ENCODE measurements around the gene KRTAP1-4.
"Not testable (repeated sequence)": the region's sequence is repeated elsewhere in the genome, so short reads cannot be mapped to it uniquely, and the experiment has no call there.

The KRTAP1-4 gene

GRCh38 chr17:41046735-41047465 lies 16.9 kb upstream of the KRTAP1-4 start, which contains the start of gene KRTAP2-1:
TSS of gene KRTAP2-1 (minus strand) at chr17:41047316. CDS start at chr17:41047267, 49 bp downstream.
- DNase-seq = not testable (repeated sequence)

- no peak for DNase-seq
These were observed 13.0 kb upstream of the KRTAP1-4 start for GRCh38 chr17:41042953-41043352.

GRCh38 chr17:41040783-41041571 lies 11.0 kb upstream of the KRTAP1-4 start, which contains the start of gene KRTAP1-1:
TSS of gene KRTAP1-1 (minus strand) at chr17:41041450. CDS start at chr17:41041397, 53 bp downstream.
- DNase-seq = peak; percentile 49

- DNase-seq = no peak
These were observed 7.9 kb upstream of the KRTAP1-4 start for GRCh38 chr17:41037853-41038350.

GRCh38 chr17:41034346-41034935 lies 4.4 kb upstream of the KRTAP1-4 start, which contains the start of gene KRTAP1-3:
TSS of gene KRTAP1-3 (minus strand) at chr17:41034874. CDS start at chr17:41034821, 53 bp downstream.
- not testable (repeated sequence) for DNase-seq

GRCh38 chr17:41026715-41027471 lies 3.1 kb downstream of the KRTAP1-4 start, which contains the start of gene KRTAP1-5:
TSS of gene KRTAP1-5 (minus strand) at chr17:41027208. CDS start at chr17:41027155, 53 bp downstream.
- peak; percentile 83 for DNase-seq

GRCh38 chr17:41024697-41025096 lies 5.3 kb downstream of the KRTAP1-4 start:
- peak; percentile 86 for DNase-seq

GRCh38 chr17:41020336-41020735 lies 9.7 kb downstream of the KRTAP1-4 start:
- DNase-seq = no peak

GRCh38 chr17:41019415-41019814 lies 10.6 kb downstream of the KRTAP1-4 start:
- no peak for DNase-seq

GRCh38 chr17:41018541-41018940 lies 11.5 kb downstream of the KRTAP1-4 start:
- no peak for DNase-seq

- DNase-seq = no peak
These were observed 13.3 kb downstream of the KRTAP1-4 start for GRCh38 chr17:41016578-41017215.

- DNase-seq = no peak
These were observed 14.5 kb downstream of the KRTAP1-4 start for GRCh38 chr17:41015454-41015853.

GRCh38 chr17:41013606-41014005 lies 16.4 kb downstream of the KRTAP1-4 start:
- DNase-seq = peak; percentile 69

GRCh38 chr17:41013181-41013580 lies 16.8 kb downstream of the KRTAP1-4 start:
- DNase-seq = no peak

- DNase-seq = no peak
These were observed 17.5 kb downstream of the KRTAP1-4 start for GRCh38 chr17:41012326-41013120.

GRCh38 chr17:41010441-41010840 lies 19.6 kb downstream of the KRTAP1-4 start:
- no peak for DNase-seq

GRCh38 chr17:41009936-41010335 lies 20.1 kb downstream of the KRTAP1-4 start:
- DNase-seq = no peak

- no peak for DNase-seq
These were observed 20.7 kb downstream of the KRTAP1-4 start for GRCh38 chr17:41009301-41009760.

- no peak for DNase-seq
These were observed 21.2 kb downstream of the KRTAP1-4 start, which contains the start of gene KRTAP3-1 for GRCh38 chr17:41008811-41009210. TSS of gene KRTAP3-1 (minus strand) at chr17:41009128. CDS start at chr17:41009074, 54 bp downstream.

- DNase-seq = no peak
These were observed 25.6 kb downstream of the KRTAP1-4 start for GRCh38 chr17:41004397-41004796.

All from fibroblast of skin of scalp (primary cell).